Left cardiac atrium (tissue), 4 donors: Measurements from ENCODE around the gene TRPM8. TPM values are rescaled to one million over a fixed set of nuclear protein-coding genes. Genes with fewer than 3 reads are reported as not detected.

Source experiments
- ATAC-seq, 2 donors: fragments of 200-7000 bp; cut with Tn5 transposase; one replicate each; pipeline ENCODE4 v1.9.1; 2020; ENCODE audit warnings: mild to moderate bottlenecking in 2 of 2, moderate library complexity in 2 of 2
- DNase-seq: peaks from one replicate; pipeline ENCODE4 v3.0.0-alpha.2; 2020
- intact Hi-C, 2 donors: fragments of 100-400 bp; cut with DNase I; formaldehyde crosslinking; loops; one replicate each; pipeline versions ENCODE4 v1.14.1 to v1.15.1; 2022 to 2023
- total RNA-seq, 2 donors: library from RNA; stranded (reverse); fragmentation: NEBNext Ultra II Directional; extraction: Animal tissue kit (Norgen Biotek cat#: 25700); gene quantifications; one replicate each; pipeline ENCODE4 v1.2.1, GENCODE V29; 2021
- donor health status: DM: no; HTN: yes; CAD: no.
- donor health status: DM: no; HTN: yes; CAD: no; lungs with severe emphysema.
- donor health status: DM: yes; HTN: yes; CAD: no.
- donor health status: Dilated cardiomyopathy.

The TRPM8 gene
- total RNA-seq, 2 donors from 2014 or later = not detected

- ATAC-seq (no peak), DNase-seq (no peak)
- intact Hi-C loops = no loop called here
Measured at GRCh38 chr2:233992513-233993217, 75.5 kb downstream of the TRPM8 start.

DNA sequence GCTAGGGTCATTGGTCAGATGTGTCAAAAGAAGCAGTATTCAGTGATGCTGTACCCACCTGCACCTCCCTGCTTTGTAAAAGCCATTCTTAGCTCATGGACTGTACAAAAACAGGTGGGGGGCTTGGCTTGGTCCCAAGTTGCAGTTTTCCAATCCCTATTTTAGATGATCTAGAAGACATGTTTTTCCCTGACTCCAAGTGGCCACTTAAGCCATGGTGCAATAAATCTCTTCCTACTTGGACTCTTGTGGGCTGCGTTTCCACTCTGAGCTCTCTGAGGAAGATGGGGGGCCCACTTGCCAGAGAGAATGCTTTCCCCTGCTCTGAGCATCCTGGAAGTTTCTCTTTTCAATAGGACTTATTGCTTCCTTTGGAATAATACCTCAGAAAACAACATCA lies 76.3 kb downstream of the TRPM8 start:
- ATAC-seq (no peak), DNase-seq (no peak)
- intact Hi-C loops = no loop called here

- DNase-seq (no peak), ATAC-seq (no peak)
- intact Hi-C loops = no loop called here
Measured at GRCh38 chr2:233994151-233994550, 77.0 kb downstream of the TRPM8 start.

- ATAC-seq (no peak), DNase-seq (no peak)
- intact Hi-C loops = no loop called here
Measured at GRCh38 chr2:233996000-233996399, 78.8 kb downstream of the TRPM8 start.

- no peak for ATAC-seq
- no peak for DNase-seq
Measured at GRCh38 chr2:233996461-233996860, 79.3 kb downstream of the TRPM8 start.

GRCh38 chr2:233997707-233998106 lies 80.5 kb downstream of the TRPM8 start:
- intact Hi-C loops = no loop called here

More at GRCh38 chr2:233996461-233996860, 79.3 kb downstream of the TRPM8 start:
- intact Hi-C loops = no loop called here

DNA sequence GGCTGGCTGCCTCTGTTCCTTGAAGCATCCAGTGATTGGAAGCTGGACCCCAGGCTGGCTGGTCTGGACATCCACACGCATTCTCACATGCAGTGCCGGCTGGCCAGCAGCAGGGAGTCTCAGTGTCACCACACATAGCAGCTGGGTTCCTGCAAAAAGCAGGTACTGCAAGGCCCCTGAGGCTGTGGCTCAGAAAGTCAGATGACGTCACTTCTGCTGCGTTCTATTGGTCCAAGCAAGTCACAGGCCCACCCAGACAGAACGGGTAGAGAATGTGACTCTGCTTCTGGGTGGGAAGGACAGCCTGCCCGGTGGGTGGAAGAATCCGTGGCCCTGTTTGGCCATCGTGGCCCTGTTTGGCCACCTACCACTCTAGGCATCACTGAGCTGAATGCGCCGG lies 82.0 kb downstream of the TRPM8 start:
- no peak for DNase-seq
- intact Hi-C loops = no loop called here
- ATAC-seq = no peak

More at GRCh38 chr2:233997707-233998106, 80.5 kb downstream of the TRPM8 start:
- ATAC-seq (no peak), DNase-seq (no peak)

DNA sequence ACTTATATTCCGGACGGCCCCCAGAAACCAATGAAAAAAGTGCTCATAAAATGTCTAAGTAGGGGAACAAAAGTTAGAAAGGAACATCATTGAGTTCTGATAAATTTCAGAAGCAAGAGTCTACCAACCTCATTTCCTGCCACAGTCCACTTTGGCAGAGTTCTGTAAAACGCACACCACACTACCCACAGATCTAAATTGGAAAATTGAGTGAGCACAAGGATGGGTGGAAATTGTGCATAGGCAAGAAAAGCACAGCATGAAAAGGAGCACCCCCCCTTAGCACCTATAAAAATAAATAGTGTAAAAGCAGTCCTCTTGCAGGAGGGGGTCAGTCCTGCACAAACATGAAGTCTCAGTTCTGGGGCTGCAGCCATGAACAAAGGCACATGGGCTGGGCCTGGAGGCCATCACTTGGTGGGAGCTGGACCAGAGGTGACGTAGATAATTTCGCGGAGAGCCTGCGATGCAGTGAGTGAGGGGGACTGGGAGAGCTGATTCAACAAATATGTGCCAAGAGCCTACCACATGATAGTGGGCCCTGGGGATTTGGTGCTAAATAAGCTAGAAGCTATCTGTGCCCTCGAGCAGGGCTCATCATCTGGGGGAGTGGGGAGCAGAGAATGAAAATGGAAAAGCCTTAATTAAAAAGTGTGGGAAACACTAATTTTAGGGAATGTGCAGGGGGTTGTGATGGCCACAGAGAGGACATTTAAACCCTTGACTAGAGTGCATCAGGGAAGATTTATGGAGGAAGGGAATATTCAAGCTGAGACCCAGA lies 84.4 kb downstream of the TRPM8 start:
- intact Hi-C loops = no loop called here
- ATAC-seq (no peak), DNase-seq (no peak)

DNA sequence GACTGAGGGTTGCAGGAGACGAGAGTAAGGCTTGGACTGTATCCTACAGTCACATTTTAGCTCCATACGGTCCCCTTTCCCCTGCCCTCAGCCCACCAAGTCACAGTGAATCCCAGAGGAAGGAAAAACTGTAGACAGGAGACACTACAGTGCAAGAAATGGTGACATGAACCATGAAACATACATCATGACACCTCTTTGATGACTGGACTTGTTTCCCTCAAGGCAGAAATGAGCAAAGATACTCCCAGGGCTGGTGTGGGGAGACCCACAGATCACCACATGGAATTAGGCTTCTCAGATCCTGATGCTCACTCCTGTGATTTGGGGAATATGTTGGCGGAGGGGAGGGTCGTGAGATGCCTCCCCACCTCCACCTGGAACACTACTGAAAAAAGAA lies 85.1 kb downstream of the TRPM8 start:
- ATAC-seq = no peak
- intact Hi-C loops = no loop called here
- no peak for DNase-seq

DNA sequence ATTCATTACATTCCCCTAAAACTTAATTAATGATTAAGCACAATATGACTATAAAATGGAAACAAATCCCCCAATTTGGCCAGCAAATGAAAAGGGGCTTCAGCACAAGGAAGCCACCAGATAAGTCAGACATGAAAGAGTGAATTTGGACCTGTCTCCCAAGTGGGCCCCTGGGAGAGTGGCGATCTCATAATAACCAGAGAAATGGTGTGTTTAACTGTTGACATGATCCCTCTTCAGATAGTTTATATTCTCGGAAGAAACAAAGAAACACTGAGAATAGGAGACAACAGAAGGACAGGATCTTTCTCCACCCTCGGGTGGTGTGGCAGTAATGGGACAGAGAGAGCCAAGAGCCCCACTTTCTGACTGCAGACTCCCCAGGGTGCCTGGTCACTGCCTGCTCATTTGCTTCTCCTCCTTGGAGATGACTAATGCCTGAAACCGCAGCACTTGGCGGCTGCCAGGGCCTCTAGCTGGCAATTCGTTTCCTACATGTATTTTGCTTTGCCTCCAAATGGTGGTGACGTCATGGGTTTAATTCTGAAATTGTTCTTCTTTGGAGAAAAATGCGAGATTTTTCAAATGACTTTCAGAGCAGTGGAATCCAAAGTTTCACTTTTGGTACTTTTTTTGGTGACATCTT lies 86.9 kb downstream of the TRPM8 start:
- intact Hi-C loops = no loop called here
- peak in 1 of 2 donors; percentile 80 for ATAC-seq
- DNase-seq = no peak

DNA sequence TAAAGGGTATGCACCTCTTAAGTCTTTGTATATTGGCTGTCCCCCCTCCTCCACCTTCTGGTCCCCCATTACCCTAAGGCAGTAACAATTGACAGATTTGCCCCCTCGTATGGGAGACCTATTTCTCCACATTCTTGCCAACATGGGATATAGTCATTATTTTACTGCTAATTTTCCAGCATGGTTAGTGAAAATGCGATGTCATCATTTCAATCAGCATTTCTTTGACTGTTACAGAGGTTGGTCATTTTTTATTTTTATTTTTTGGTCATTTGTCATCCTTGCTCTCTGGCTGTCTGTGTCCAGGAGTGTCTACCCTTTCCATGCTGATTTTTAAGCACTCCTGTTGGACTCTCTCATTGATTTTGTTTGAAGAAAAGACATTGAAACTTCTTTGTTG lies 88.0 kb downstream of the TRPM8 start:
- intact Hi-C loops = no loop called here
- no peak for ATAC-seq
- DNase-seq = no peak

DNA sequence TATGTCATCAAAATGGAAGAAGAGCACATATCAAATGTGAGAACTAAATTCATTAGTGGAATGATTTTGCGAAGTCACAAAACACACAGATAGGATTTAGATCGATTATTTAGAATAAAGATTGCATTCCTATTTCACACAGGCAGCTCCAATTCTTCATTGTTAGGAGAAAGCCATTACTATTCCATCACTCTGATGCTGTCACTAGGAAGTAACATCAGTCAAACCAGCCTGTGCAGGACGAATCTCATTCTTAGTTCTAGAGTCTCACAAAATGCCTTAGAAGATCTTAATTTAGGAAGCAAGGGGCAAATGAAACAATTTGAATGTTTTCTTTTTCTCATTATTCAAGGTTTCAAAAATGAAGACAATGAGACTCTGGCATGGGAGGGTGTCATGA lies 89.3 kb downstream of the TRPM8 start:
- ATAC-seq (no peak), DNase-seq (no peak)
- intact Hi-C loops = no loop called here

DNA sequence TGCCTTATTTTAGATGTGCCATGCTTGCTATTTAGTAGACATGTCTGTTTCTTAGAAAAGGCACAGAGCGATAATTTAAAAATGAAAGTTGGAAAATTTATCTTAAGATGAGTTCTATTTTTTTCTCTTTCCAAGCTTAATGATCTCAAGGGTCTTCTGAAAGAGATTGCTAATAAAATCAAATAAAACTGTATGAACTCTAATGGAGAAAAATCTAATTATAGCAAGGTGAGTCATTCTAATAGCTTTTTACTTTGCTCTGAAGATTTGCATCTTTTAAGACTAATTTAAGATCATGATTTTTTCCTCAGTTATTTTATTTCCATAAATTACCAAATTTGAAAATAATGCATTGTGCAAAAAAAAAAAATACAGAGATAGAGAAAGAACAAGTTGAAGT lies 97.3 kb downstream of the TRPM8 start:
- intact Hi-C loops = no loop called here
- no peak for ATAC-seq
- no peak for DNase-seq

DNA sequence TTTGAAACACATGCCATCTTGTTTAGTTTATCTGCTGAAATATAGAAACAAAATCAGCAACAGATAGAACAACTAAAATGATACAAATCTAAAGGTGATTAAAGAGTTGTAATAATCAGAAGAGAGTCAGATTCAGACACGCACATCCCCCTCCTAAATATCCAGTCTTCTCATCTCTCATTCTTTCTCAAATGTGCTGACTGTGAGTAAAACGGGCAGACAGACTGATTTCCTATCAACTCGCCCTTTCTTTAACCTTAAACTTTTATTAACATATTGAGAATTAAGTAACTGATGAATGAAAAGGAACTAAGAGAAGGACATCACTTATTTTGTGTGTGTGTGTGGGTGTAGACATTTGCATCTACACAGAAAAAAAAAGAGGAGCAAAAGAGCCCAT lies 98.7 kb downstream of the TRPM8 start:
- DNase-seq (no peak), ATAC-seq (no peak)
- intact Hi-C loops = no loop called here

GRCh38 chr2:234019896-234020295 lies 102.7 kb downstream of the TRPM8 start:
- DNase-seq (no peak), ATAC-seq (no peak)
- intact Hi-C loops = no loop called here

DNA sequence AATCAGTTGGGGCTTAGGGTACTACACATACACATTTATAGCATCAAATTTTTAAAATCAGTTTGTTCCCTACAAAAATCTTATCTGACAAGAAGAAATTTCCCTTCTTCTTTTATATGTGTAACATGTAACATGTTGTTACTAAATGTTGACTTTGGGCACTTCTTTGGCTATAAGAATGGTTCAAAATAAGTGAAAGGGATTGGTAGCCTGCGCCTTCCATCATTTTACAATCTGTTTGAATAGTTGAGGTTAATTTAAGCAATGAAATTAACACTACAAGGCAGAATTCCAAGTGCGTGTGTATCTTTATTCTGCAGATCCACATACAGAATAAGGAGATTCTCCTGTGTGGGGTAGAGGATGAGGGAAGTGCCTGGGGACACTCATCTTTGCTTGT lies 103.2 kb downstream of the TRPM8 start:
- no peak for DNase-seq
- ATAC-seq = no peak
- intact Hi-C loops = no loop called here

DNA sequence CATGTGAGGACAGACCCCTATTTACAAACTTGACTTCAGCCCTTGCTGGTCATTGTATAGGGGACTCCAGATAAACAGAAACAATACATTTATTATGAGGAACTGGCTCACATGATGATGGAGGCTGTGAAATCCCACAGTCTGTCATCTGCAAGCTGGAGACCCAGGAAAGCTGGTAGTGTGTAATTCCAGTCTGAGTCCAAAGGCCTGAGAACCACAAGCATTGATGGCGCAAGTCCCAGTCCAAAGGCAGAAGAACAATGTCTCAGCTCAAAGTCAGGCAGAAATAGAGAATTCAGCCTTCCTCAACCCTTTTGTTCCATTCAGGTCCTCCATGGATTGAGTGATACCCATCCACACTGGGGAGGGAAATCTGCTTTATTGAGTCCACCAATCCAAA lies 105.3 kb downstream of the TRPM8 start:
- intact Hi-C loops = no loop called here
- DNase-seq (no peak), ATAC-seq (no peak)

DNA sequence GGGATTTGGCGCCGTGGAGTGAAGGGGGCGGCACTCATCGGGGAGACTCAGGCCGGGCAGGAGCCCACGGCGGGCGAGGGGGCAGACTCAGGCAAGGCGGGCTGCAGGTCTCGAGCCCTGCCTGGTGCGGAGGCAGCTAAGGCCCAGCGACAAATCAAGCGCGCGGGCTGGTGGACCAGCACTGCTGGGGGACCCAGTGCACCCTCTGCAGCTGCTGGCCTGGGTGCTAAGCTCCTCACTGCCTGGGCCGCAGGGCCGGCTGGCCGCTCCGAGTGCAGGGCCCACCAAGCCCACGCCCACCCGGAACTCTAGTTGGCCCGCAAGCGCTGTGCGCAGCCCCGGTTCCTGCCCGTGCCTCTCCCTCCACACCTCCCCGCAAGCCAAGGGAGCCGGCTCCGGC lies 107.1 kb downstream of the TRPM8 start:
- intact Hi-C loops = no loop called here
- DNase-seq (no peak), ATAC-seq (no peak)

DNA sequence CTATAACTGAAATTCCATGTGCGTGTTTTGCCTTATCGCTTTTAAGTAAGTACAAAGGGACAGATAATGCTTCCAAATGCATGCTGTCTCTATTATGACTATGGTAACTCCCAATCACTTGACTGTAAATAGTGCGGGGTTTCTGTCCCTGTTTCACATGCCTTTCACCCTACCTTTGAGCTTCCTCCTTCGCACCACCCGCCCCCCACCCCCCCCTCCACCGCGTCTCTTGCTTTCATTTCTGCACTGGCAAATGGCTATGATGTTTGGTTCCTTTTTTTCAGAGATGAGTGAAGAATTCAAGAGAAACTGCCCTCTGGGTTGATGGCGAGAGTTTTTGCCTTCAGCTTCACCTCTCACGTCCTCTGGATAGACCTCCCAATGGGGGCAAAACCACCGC lies 108.3 kb downstream of the TRPM8 start:
- ATAC-seq (no peak), DNase-seq (no peak)
- intact Hi-C loops = no loop called here

- DNase-seq = no peak
- ATAC-seq = no peak
- intact Hi-C loops = no loop called here
Measured at GRCh38 chr2:234025891-234026401, 108.8 kb downstream of the TRPM8 start.
